Testis (tissue), 2 donors: ENCODE data around the gene AQP9.

Experiments
- CTCF ChIP-seq, 3 experiments: fragments of 450-650 bp in 2 of 3; fragments of 200-600 bp in 1 of 3; sonication (generic) in 1 of 3; IDR thresholded peaks; one replicate each; pipeline ENCODE4 v1.5.1; 2016 to 2019; ENCODE audit warnings: antibody characterized with exemption in 3 of 3, mild to moderate bottlenecking in 2 of 3, moderate library complexity in 1 of 3
- POLR2A ChIP-seq: fragments of 450-650 bp; IDR thresholded peaks from one replicate; pipeline ENCODE4 v1.6.1; 2017; ENCODE audit warnings: antibody characterized with exemption, mild to moderate bottlenecking, moderate library complexity

DNA sequence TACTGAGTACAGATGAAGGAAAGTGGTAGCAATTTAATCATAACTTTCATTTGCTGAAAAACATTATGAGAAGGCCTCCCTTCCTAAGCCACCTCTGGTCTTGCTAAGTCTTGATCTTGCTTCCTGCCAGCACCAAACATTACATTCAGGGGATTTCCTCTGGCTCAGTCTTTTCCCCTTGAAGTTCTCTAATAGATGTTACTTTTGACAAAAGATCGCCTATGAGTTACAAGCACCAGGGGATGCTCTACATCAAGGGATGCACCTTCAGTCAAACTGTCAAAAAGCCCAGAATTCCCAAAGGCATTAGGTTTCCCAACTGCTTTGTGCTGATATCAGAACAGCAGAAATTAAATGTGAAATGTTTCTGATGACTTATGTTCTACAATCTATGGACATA is 47.3 kb downstream of the AQP9 start:
- TF ChIP-seq CTCF (IDR thresholded peaks at IDR 0.05) (no peak), POLR2A (no peak)
